Right lobe of liver (tissue), 4 donors: ENCODE results near the gene RTTN.

Experiments used
- CTCF ChIP-seq, 4 donors: fragments of 200-600 bp in 3 of 4; fragments of 450-650 bp in 1 of 4; IDR thresholded peaks; one replicate each; pipeline versions ENCODE4 v1.5.1 to v1.8.0; 2016 to 2022; ENCODE audit warnings: antibody characterized with exemption in 4 of 4, mild to moderate bottlenecking in 2 of 4
- POLR2A ChIP-seq: fragments of 450-650 bp; IDR thresholded peaks from one replicate; pipeline ENCODE4 v1.6.1; 2017; ENCODE audit warnings: antibody characterized with exemption, mild to moderate bottlenecking
- donor health status: DM: no; HTN: no; CAD: no.
- donor health status: DM: no; HTN: no; CAD: no.
- donor health status: DM: no; HTN: yes; CAD: no.

- TF ChIP-seq POLR2A (no peak), CTCF (IDR thresholded peaks at IDR 0.05) (no peak)
These were observed 48.6 kb downstream of the RTTN start for GRCh38 chr18:70156886-70157285.
